GM19452 (cell line): ENCODE data around the gene RPP25.
A peak's percentile ranks its signal among the peaks of the same experiment; 100 is the strongest.
"Not testable (repeated sequence)": the region's sequence is repeated elsewhere in the genome, so short reads cannot be mapped to it uniquely, and the experiment has no call there.

Source experiments
- ATAC-seq: cut with Tn5 transposase; IDR thresholded peaks from one replicate; pipeline ENCODE4 v1.9.1; 2021; ENCODE audit not compliant: unreplicated experiment

Gene RPP25

GRCh38 chr15:74924525-74924924 lies 32.0 kb downstream of the RPP25 start:
- ATAC-seq = no peak

GRCh38 chr15:74920456-74920855 lies 36.1 kb downstream of the RPP25 start:
- no peak for ATAC-seq

GRCh38 chr15:74917676-74918075 lies 38.9 kb downstream of the RPP25 start:
- ATAC-seq = no peak

GRCh38 chr15:74913799-74914198 lies 42.8 kb downstream of the RPP25 start:
- ATAC-seq = not testable (repeated sequence)

GRCh38 chr15:74913041-74913440 lies 43.5 kb downstream of the RPP25 start:
- no peak for ATAC-seq

- ATAC-seq = no peak
Observed at GRCh38 chr15:74908635-74909034, 47.9 kb downstream of the RPP25 start.

- ATAC-seq = peak; percentile 7
Observed at GRCh38 chr15:74907163-74907870, 49.3 kb downstream of the RPP25 start.

GRCh38 chr15:74906450-74907162 lies 50.0 kb downstream of the RPP25 start, which contains the start of gene FAM219B:
TSS of gene FAM219B (minus strand) at chr15:74906851. CDS start at chr15:74906800, 51 bp downstream.
- ATAC-seq = peak; percentile 68

- peak; percentile 28 for ATAC-seq
Observed at GRCh38 chr15:74906067-74906449, 50.5 kb downstream of the RPP25 start.
